ENCODE results near the gene COL4A1. TPM values are rescaled to one million over a fixed set of nuclear protein-coding genes. Genes with fewer than 3 reads are reported as not detected.

The COL4A1 gene
- total RNA-seq, 1 experiment from 2014 or later = 0.12 TPM

- no peak overlapping the region for H3K27ac Mint-ChIP-seq (ENCODE audit: unreplicated experiment)
- no peaks in the 10 kb centered on the region for H3K9me3 Mint-ChIP-seq (ENCODE audit: low read depth, unreplicated experiment)
- H3K27me3 Mint-ChIP-seq (ENCODE audit: unreplicated experiment) = no peaks in the 10 kb centered on the region
- no peak overlapping the region for H3K4me3 Mint-ChIP-seq (ENCODE audit: low read depth, unreplicated experiment)
- no peak for DNase-seq
- BruUV-seq (replicated peaks) = no TSS peak
- intact Hi-C loops (cut with micrococcal nuclease; ENCODE audit: unreplicated experiment) = no loop called here
- H3K4me1 Mint-ChIP-seq (ENCODE audit: low read depth, unreplicated experiment) = no peaks in the 10 kb centered on the region
- TF ChIP-seq, protein P1, sequence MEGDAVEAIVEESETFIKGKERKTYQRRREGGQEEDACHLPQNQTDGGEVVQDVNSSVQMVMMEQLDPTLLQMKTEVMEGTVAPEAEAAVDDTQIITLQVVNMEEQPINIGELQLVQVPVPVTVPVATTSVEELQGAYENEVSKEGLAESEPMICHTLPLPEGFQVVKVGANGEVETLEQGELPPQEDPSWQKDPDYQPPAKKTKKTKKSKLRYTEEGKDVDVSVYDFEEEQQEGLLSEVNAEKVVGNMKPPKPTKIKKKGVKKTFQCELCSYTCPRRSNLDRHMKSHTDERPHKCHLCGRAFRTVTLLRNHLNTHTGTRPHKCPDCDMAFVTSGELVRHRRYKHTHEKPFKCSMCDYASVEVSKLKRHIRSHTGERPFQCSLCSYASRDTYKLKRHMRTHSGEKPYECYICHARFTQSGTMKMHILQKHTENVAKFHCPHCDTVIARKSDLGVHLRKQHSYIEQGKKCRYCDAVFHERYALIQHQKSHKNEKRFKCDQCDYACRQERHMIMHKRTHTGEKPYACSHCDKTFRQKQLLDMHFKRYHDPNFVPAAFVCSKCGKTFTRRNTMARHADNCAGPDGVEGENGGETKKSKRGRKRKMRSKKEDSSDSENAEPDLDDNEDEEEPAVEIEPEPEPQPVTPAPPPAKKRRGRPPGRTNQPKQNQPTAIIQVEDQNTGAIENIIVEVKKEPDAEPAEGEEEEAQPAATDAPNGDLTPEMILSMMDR (IDR thresholded peaks at IDR 0.05; ENCODE audit: unreplicated experiment) = no peak
- CTCF ChIA-PET = no interaction called here
- H3K36me3 Mint-ChIP-seq (ENCODE audit: insufficient read depth, unreplicated experiment) = no peaks in the 10 kb centered on the region
Measured at GRCh38 chr13:110294146-110294545, 12.8 kb downstream of the COL4A1 start.

DNA sequence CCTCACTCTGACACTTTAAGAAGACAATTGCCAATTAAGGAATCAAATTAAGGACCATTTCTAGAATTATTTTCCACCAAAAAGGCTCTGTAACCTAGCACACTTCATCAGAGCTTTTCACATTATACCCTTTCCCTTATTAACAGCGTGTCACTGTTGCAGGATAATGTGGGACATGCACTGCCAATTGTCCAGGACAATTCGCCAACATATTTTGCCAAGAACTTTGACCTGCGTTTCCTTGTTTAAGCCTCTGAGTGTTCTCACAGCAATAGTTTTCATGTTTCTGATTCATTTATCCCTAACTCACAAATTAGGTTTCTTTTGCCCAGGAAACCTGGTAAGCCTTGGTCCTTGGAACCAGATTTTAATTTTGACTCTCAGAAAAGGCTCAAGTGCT lies 13.3 kb downstream of the COL4A1 start:
- H3K4me1 Mint-ChIP-seq (ENCODE audit: low read depth, unreplicated experiment) = no peaks in the 10 kb centered on the region
- BruUV-seq (replicated peaks) = no TSS peak
- H3K27ac Mint-ChIP-seq (ENCODE audit: unreplicated experiment) = no peak overlapping the region
- TF ChIP-seq, protein P1 (IDR thresholded peaks at IDR 0.05; ENCODE audit: unreplicated experiment) = no peak
- no peak for DNase-seq
- H3K9me3 Mint-ChIP-seq (ENCODE audit: low read depth, unreplicated experiment) = no peaks in the 10 kb centered on the region
- no peaks in the 10 kb centered on the region for H3K36me3 Mint-ChIP-seq (ENCODE audit: insufficient read depth, unreplicated experiment)
- intact Hi-C loops (cut with micrococcal nuclease; ENCODE audit: unreplicated experiment) = no loop called here
- no peak overlapping the region for H3K4me3 Mint-ChIP-seq (ENCODE audit: low read depth, unreplicated experiment)
- CTCF ChIA-PET = no interaction called here
- H3K27me3 Mint-ChIP-seq (ENCODE audit: unreplicated experiment) = no peaks in the 10 kb centered on the region

- CTCF ChIA-PET = no interaction called here
- no peaks in the 10 kb centered on the region for H3K9me3 Mint-ChIP-seq (ENCODE audit: low read depth, unreplicated experiment)
- intact Hi-C loops (cut with micrococcal nuclease; ENCODE audit: unreplicated experiment) = no loop called here
- H3K27ac Mint-ChIP-seq (ENCODE audit: unreplicated experiment) = no peak overlapping the region
- no peaks in the 10 kb centered on the region for H3K27me3 Mint-ChIP-seq (ENCODE audit: unreplicated experiment)
- BruUV-seq (replicated peaks) = no TSS peak
- TF ChIP-seq, protein P1 (IDR thresholded peaks at IDR 0.05; ENCODE audit: unreplicated experiment) = no peak
- H3K4me3 Mint-ChIP-seq (ENCODE audit: low read depth, unreplicated experiment) = no peak overlapping the region
- H3K36me3 Mint-ChIP-seq (ENCODE audit: insufficient read depth, unreplicated experiment) = no peaks in the 10 kb centered on the region
- no peaks in the 10 kb centered on the region for H3K4me1 Mint-ChIP-seq (ENCODE audit: low read depth, unreplicated experiment)
- DNase-seq = no peak
Measured at GRCh38 chr13:110293037-110293436, 13.9 kb downstream of the COL4A1 start.

- CTCF ChIA-PET = no interaction called here
- DNase-seq = no peak
- H3K4me1 Mint-ChIP-seq (ENCODE audit: low read depth, unreplicated experiment) = no peaks in the 10 kb centered on the region
- no peaks in the 10 kb centered on the region for H3K9me3 Mint-ChIP-seq (ENCODE audit: low read depth, unreplicated experiment)
- H3K27ac Mint-ChIP-seq (ENCODE audit: unreplicated experiment) = no peak overlapping the region
- no peaks in the 10 kb centered on the region for H3K27me3 Mint-ChIP-seq (ENCODE audit: unreplicated experiment)
- no peaks in the 10 kb centered on the region for H3K36me3 Mint-ChIP-seq (ENCODE audit: insufficient read depth, unreplicated experiment)
- H3K4me3 Mint-ChIP-seq (ENCODE audit: low read depth, unreplicated experiment) = no peak overlapping the region
- TF ChIP-seq, protein P1 (IDR thresholded peaks at IDR 0.05; ENCODE audit: unreplicated experiment) = no peak
- no TSS peak for BruUV-seq (replicated peaks)
- intact Hi-C loops (cut with micrococcal nuclease; ENCODE audit: unreplicated experiment) = no loop called here
Measured at GRCh38 chr13:110291286-110291685, 15.7 kb downstream of the COL4A1 start.

- H3K9me3 Mint-ChIP-seq (ENCODE audit: low read depth, unreplicated experiment) = no peaks in the 10 kb centered on the region
- H3K4me1 Mint-ChIP-seq (ENCODE audit: low read depth, unreplicated experiment) = no peaks in the 10 kb centered on the region
- no TSS peak for BruUV-seq (replicated peaks)
- no peaks in the 10 kb centered on the region for H3K27me3 Mint-ChIP-seq (ENCODE audit: unreplicated experiment)
- DNase-seq = no peak
- TF ChIP-seq, protein P1 (IDR thresholded peaks at IDR 0.05; ENCODE audit: unreplicated experiment) = no peak
- no peak overlapping the region for H3K27ac Mint-ChIP-seq (ENCODE audit: unreplicated experiment)
- no peak overlapping the region for H3K4me3 Mint-ChIP-seq (ENCODE audit: low read depth, unreplicated experiment)
- CTCF ChIA-PET = no interaction called here
- no peaks in the 10 kb centered on the region for H3K36me3 Mint-ChIP-seq (ENCODE audit: insufficient read depth, unreplicated experiment)
- intact Hi-C loops (cut with micrococcal nuclease; ENCODE audit: unreplicated experiment) = no loop called here
Measured at GRCh38 chr13:110290826-110291225, 16.1 kb downstream of the COL4A1 start.

Data from Calu3 (cell line).